Adrenal gland (tissue), 12 donors: ENCODE results near the gene ARF3. TPM values are rescaled to one million over a fixed set of nuclear protein-coding genes. Genes with fewer than 3 reads are reported as not detected.

Source experiments
- DNase-seq, 7 donors: peaks; one replicate each; pipeline ENCODE4 v3.0.0-alpha.2; 2019 to 2020
- H3K27ac ChIP-seq, 5 donors: fragments of 200-600 bp; sonication (generic) in 4 of 5; 1 replicate in 3 of 5; 2 replicates in 2 of 5; pipeline versions ENCODE4 v1.5.1 to v1.8.0; 2016 to 2020; ENCODE audit warnings: mild to moderate bottlenecking in 1 of 5
- H3K27me3 ChIP-seq: fragments of 200-600 bp; 2 replicates; pipeline ENCODE4 v1.8.0; 2021
- H3K36me3 ChIP-seq, 2 donors: fragments of 200-600 bp; replicated peaks in 1 of 2; 1 replicate in 1 of 2; 2 replicates in 1 of 2; pipeline versions ENCODE4 v1.5.1 to v1.8.0; 2018 to 2022
- H3K4me1 ChIP-seq, 2 donors: fragments of 200-600 bp; replicated peaks in 1 of 2; 1 replicate in 1 of 2; 2 replicates in 1 of 2; pipeline versions ENCODE4 v1.5.1 to v1.8.0; 2018 to 2021
- H3K4me3 ChIP-seq, 4 donors: fragments of 200-600 bp; sonication (generic) in 3 of 4; one replicate each; pipeline ENCODE4 v1.5.1; 2016 to 2018
- H3K9me3 ChIP-seq, 3 donors: fragments of 200-600 bp; sonication (generic) in 1 of 3; replicated peaks in 1 of 3; 1 replicate in 2 of 3; 2 replicates in 1 of 3; pipeline versions ENCODE4 v1.5.1 to v1.8.0; 2016 to 2021
- CTCF ChIP-seq, 6 experiments: fragments of 450-650 bp in 4 of 6; fragments of 200-600 bp in 2 of 6; sonication (generic) in 1 of 6; IDR thresholded peaks; 1 replicate in 5 of 6; 2 replicates in 1 of 6; pipeline versions ENCODE4 v1.5.1 to v1.8.0; 2016 to 2021; ENCODE audit warnings: antibody characterized with exemption in 6 of 6, mild to moderate bottlenecking in 2 of 6, moderate library complexity in 1 of 6
- POLR2A ChIP-seq, 2 donors: fragments of 450-650 bp; IDR thresholded peaks; one replicate each; pipeline ENCODE4 v1.6.1; 2017; ENCODE audit warnings: antibody characterized with exemption in 2 of 2, mild to moderate bottlenecking in 2 of 2, moderate library complexity in 1 of 2
- WGBS, 4 donors: extraction: QIAGEN DNeasy Blood & Tissue Kit in 2 of 4; methylation state at CpG; one replicate each; pipeline versions ENCODE4 v1.1.5 to v1.1.7; 2013 to 2017; 5-methylcytosine and 5-hydroxymethylcytosine counted together
- intact Hi-C, 2 donors: fragments of 100-400 bp; cut with DNase I; formaldehyde crosslinking; loops; one replicate each; pipeline versions ENCODE4 v1.14.1 to v1.15.0; 2022 to 2023
- polyA plus RNA-seq, 3 donors: library from polyadenylated mRNA; stranded (reverse); fragments of 200-250 nt in 2 of 3; fragments of 350-450 nt in 1 of 3; fragmentation: Illumina TruSeq in 1 of 3; extraction: RNeasy Lipid Tissue Mini Kit (QIAGEN cat#74804) in 1 of 3; gene quantifications; one replicate each; pipeline ENCODE4 v1.2.3, GENCODE V29; 2013 to 2014
- total RNA-seq, 9 donors: library from RNA; depleted of rRNA in 4 of 9; stranded (reverse); fragments of >200 nt in 4 of 9; fragments of 120-200 nt in 1 of 9; fragmentation: NEBNext Ultra II Directional in 1 of 9; extraction: Animal tissue kit (Norgen Biotek cat#: 25700) in 1 of 9; gene quantifications; one replicate each; pipeline versions ENCODE4 v1.1.0 to v1.2.4, GENCODE V29; 2013 to 2023
- donor health status: healthy with polysubstance abuse.
- donor health status: Bipolar disorder and iron deficiency.
- donor health status: DM: yes; HTN: yes; CAD: no.
- donor health status: DM: no; HTN: no; CAD: no.
- donor health status: DM: no; HTN: no; CAD: no.
- donor health status: DM: yes; HTN: yes; CAD: no.

ARF3 gene
- total and polyA plus RNA-seq, 12 donors = 55.2 to 237 (median 105) TPM

DNA sequence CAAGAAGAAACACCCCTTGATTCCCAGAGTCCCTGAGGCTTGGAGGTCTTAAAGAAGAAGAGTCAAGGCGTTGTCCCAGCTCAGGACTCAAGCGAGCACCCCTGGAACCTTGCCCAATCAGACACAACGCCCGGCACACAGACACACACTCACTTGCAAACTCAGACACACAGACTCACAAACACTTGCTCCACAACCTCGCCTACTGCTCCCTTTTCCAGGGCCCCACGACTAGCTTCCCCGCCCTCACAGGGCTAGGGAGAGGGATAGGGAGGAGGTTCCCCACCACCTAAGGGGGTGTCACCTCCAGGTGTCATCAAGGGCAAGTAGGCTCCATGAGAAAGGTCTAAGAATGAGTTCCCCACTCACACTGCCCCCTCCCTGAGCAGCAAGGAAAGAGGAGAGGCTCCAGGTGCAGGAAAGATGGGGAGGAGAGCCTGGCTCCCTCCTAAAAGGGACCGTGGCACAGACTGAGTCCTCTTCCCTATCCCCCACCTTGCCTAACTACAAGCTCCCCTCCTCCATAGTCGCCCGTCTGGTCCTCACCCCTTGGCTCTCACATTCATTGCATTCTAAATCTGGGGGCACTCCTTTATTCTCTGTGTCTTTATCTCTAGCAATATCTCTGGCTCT lies 13.5 kb upstream of the ARF3 start:
- Histone ChIP-seq H3K27me3 (peaks cover 34% of the 10 kb centered on the region), H3K36me3 (no peaks in the 10 kb centered on the region), H3K4me1 (peaks cover 7 to 12% of the 10 kb centered on the region in 2 donors), H3K27ac (no peak overlapping the region), H3K9me3 (no peaks in the 10 kb centered on the region), H3K4me3 (peak overlapping the region in 1 of 4 donors; percentile 38)
- WGBS, 4 donors = 36 to 48% (median 41%) methylated on average over 7 to 10 of the region's 10 CpGs
- no peak for DNase-seq
- TF ChIP-seq CTCF (IDR thresholded peaks at IDR 0.05) (no peak), POLR2A (IDR thresholded peaks at IDR 0.05) (no peak)
- intact Hi-C loops = no loop called here

GRCh38 chr12:48969833-48970701 lies 12.8 kb upstream of the ARF3 start:
- intact Hi-C loops = no loop called here
- H3K27me3 ChIP-seq = peaks cover 34% of the 10 kb centered on the region
- DNase-seq = no peak
- peak overlapping the region in 1 of 4 donors; percentile 2 for H3K4me3 ChIP-seq
- H3K27ac ChIP-seq = no peak overlapping the region
- 13 to 20% (median 18%) methylated on average over 16 to 77 of the region's 77 CpGs for WGBS, 4 donors
- no peak for TF ChIP-seq CTCF (IDR thresholded peaks at IDR 0.05)
- H3K9me3 ChIP-seq = no peaks in the 10 kb centered on the region
- H3K4me1 ChIP-seq = peaks cover 7 to 12% of the 10 kb centered on the region in 2 donors
- no peaks in the 10 kb centered on the region for H3K36me3 ChIP-seq

- TF ChIP-seq POLR2A (IDR thresholded peaks at IDR 0.05) = no peak
- peaks cover 7 to 12% of the 10 kb centered on the region in 2 donors for H3K4me1 ChIP-seq
- no peak for DNase-seq
- no peaks in the 10 kb centered on the region for H3K36me3 ChIP-seq
- H3K9me3 ChIP-seq = no peaks in the 10 kb centered on the region
- intact Hi-C loops = no loop called here
- H3K27ac ChIP-seq = no peak overlapping the region
- 13 to 58% (median 51%) methylated on average over 3 to 8 of the region's 8 CpGs for WGBS, 4 donors
- no peak overlapping the region for H3K4me3 ChIP-seq
- H3K27me3 ChIP-seq = peaks cover 33% of the 10 kb centered on the region
Measured at GRCh38 chr12:48969160-48969771, 12.0 kb upstream of the ARF3 start.

DNA sequence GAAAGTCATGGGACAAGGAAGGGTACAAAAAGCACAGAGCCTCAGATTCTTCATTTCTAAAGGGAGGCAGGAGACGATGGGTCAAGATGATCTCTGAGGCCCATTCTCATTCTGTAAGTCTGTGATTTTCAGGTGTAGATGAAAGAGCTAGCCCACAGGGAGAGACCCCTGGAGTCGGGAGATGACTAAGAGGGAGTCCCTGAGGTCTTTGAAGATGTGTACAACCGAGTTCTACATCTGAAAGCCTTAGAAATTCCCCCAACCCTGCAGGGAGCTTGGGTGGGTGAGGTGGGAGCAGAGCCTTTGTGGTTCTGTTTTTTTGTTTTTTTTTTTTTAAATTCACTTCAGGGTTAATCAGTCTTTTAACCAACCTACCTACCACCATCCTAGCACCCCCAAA lies 11.2 kb upstream of the ARF3 start:
- Histone ChIP-seq H3K36me3 (no peaks in the 10 kb centered on the region), H3K27me3 (peaks cover 31% of the 10 kb centered on the region), H3K4me1 (peaks cover 7 to 12% of the 10 kb centered on the region in 2 donors), H3K9me3 (no peaks in the 10 kb centered on the region), H3K27ac (no peak overlapping the region), H3K4me3 (no peak overlapping the region)
- intact Hi-C loops = no loop called here
- 83 to 91% (median 85%) methylated on average over 3 of the region's 3 CpGs for WGBS, 4 donors
- TF ChIP-seq CTCF (IDR thresholded peaks at IDR 0.05) = no peak
- no peak for TF ChIP-seq POLR2A (IDR thresholded peaks at IDR 0.05)
- DNase-seq = no peak
